Naive thymus-derived CD4-positive, alpha-beta T cell (primary cell): ENCODE results near the gene LIG1. TPM values are rescaled to one million over a fixed set of nuclear protein-coding genes. Genes with fewer than 3 reads are reported as not detected.

Source experiments
- ATAC-seq: fragments of 150-1000 bp; cut with Tn5 transposase; 2 replicates; pipeline ENCODE4 v1.10.0; 2021; ENCODE audit warnings: mild to moderate bottlenecking, moderate library complexity
- CTCF ChIA-PET: fragments of 350-600 bp; sonication (Branson Sonifier 250); formaldehyde crosslinking; loops from one replicate; lab custom pipeline; 2021; ENCODE audit warnings: antibody characterized with exemption; lab: Charles Lee
- POLR2A ChIA-PET: fragments of 350-600 bp; sonication (Branson Sonifier 250); formaldehyde crosslinking; loops from one replicate; lab custom pipeline; 2021; ENCODE audit warnings: antibody characterized with exemption, inconsistent platforms; lab: Charles Lee
- DNase-seq, 9 donors: peaks; one replicate each; pipeline versions ENCODE4 v3.0.0 to v3.0.0-alpha.2; 2020 to 2022; ENCODE audit warnings: mixed read lengths in 1 of 9
- H3K27ac ChIP-seq: one replicate; pipeline ENCODE4 v1.7.0; 2013; ENCODE audit warnings: mild to moderate bottlenecking, low read depth, low read length, moderate library complexity
- H3K27me3 ChIP-seq, 2 donors: one replicate each; pipeline ENCODE4 v1.7.0; 2013; ENCODE audit warnings: low read length in 2 of 2, mild to moderate bottlenecking in 2 of 2, moderate library complexity in 2 of 2; ENCODE audit not compliant: control insufficient read depth in 2 of 2, insufficient read depth in 2 of 2
- H3K36me3 ChIP-seq, 3 experiments: 1 replicate in 2 of 3; 2 replicates in 1 of 3; pipeline ENCODE4 v1.7.0; 2013; ENCODE audit warnings: low read length in 3 of 3, mild to moderate bottlenecking in 3 of 3, moderate library complexity in 1 of 3; ENCODE audit not compliant: insufficient read depth in 3 of 3, control insufficient read depth in 2 of 3
- H3K4me1 ChIP-seq, 2 donors: one replicate each; pipeline ENCODE4 v1.7.0; 2013; ENCODE audit warnings: low read length in 2 of 2, mild to moderate bottlenecking in 2 of 2, moderate library complexity in 1 of 2; ENCODE audit not compliant: control insufficient read depth in 2 of 2, insufficient read depth in 2 of 2
- H3K4me3 ChIP-seq: 2 replicates; pipeline ENCODE4 v1.7.0; 2013; ENCODE audit warnings: mild to moderate bottlenecking, low read length
- H3K9me3 ChIP-seq, 3 experiments: 1 replicate in 2 of 3; 2 replicates in 1 of 3; pipeline ENCODE4 v1.7.0; 2013; ENCODE audit warnings: low read length in 3 of 3; ENCODE audit not compliant: control insufficient read depth in 2 of 3
- H3K27ac Mint-ChIP-seq, 9 donors: one replicate each; pipeline ENCODE4 v1.8.0; 2020 to 2022; ENCODE audit warnings: mixed read lengths in 9 of 9, mild to moderate bottlenecking in 8 of 9, moderate library complexity in 5 of 9, inconsistent platforms in 2 of 9
- H3K27me3 Mint-ChIP-seq, 5 donors: one replicate each; pipeline ENCODE4 v1.8.0; 2021 to 2022; ENCODE audit warnings: mixed read lengths in 5 of 5, mild to moderate bottlenecking in 1 of 5
- H3K36me3 Mint-ChIP-seq, 5 donors: one replicate each; pipeline ENCODE4 v1.8.0; 2020 to 2022; ENCODE audit warnings: mixed read lengths in 5 of 5, mild to moderate bottlenecking in 3 of 5, inconsistent platforms in 1 of 5
- H3K4me1 Mint-ChIP-seq, 7 donors: one replicate each; pipeline ENCODE4 v1.8.0; 2020 to 2022; ENCODE audit warnings: mixed read lengths in 7 of 7, mild to moderate bottlenecking in 3 of 7, inconsistent platforms in 1 of 7
- H3K4me3 Mint-ChIP-seq, 10 donors: one replicate each; pipeline ENCODE4 v1.8.0; 2020 to 2022; ENCODE audit warnings: mild to moderate bottlenecking in 10 of 10, mixed read lengths in 10 of 10, moderate library complexity in 6 of 10, inconsistent platforms in 2 of 10
- H3K9me3 Mint-ChIP-seq, 11 donors: one replicate each; pipeline ENCODE4 v1.8.0; 2020 to 2022; ENCODE audit warnings: mixed read lengths in 11 of 11, mild to moderate bottlenecking in 4 of 11, inconsistent platforms in 1 of 11, moderate library complexity in 1 of 11
- intact Hi-C, 2 donors: fragments of 100-400 bp; cut with micrococcal nuclease; formaldehyde crosslinking; loops; one replicate each; pipeline ENCODE4 v1.15.1; 2023
- polyA plus RNA-seq, 2 donors: library from polyadenylated mRNA; unstranded; fragments of 300-500 nt; fragmentation: Illumina TruSeq; gene quantifications; one replicate each; pipeline ENCODE4 v1.2.3, GENCODE V29; 2021
- total RNA-seq, 6 experiments: library from RNA in 5 of 6; stranded (reverse) in 5 of 6; gene quantifications; 1 replicate in 5 of 6; 2 replicates in 1 of 6; pipeline ENCODE4 v1.2.3 and lab custom pipeline; 2021 to 2026

LIG1 gene
- total and polyA plus RNA-seq, 7 experiments from 2014 or later: 38.1 to 134 (median 103) TPM

DNA sequence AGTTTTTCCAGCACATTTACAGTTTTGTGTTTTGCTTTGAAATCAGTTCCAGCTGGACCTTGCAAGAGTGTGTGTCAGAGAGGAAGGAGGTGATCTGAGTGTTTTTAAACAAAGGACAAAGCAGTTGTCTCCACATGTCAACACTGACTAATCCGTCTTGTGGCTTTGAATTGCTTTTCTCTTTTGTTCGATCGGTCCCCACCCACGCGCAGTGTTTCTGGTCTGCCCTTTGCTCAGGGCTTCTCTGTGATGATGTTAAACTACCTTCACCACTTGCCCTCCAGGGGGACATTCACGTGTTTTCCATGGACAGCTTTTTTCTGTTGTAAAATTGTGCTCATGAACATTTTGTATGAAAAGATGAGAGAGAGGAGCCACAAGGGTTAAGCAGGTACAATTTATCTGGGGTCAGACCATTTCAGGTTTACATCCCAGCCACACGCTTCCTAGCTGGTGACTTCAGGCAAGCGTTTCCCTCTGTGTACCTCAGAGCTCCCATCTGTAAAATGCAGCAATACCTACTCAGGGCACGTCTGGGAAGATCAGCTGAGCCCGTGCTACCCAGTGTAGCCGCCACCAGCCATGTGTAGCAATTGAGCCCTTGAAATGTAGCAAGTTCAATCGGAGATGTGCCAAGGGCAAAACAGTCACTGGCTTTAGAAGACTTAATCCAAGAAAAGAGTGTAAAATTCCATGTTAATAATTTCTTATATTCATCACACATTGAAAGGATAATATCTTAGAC, 46.1 kb downstream of the LIG1 start:
- no peak overlapping the region for H3K4me3 ChIP-seq
- peaks cover 3 to 75% (median 19%) of the 10 kb centered on the region in 3 experiments for H3K36me3 ChIP-seq
- Mint-ChIP-seq H3K27me3 (no peaks in the 10 kb centered on the region), H3K36me3 (peaks cover 32 to 74% (median 51%) of the 10 kb centered on the region in 5 donors), H3K4me3 (no peak overlapping the region), H3K9me3 (peaks cover 0 to 4% (median 0%) of the 10 kb centered on the region in 11 donors), H3K4me1 (peaks cover 0 to 18% (median 0%) of the 10 kb centered on the region in 7 donors), H3K27ac (peak overlapping the region in 2 of 9 donors; percentile 10 to 29)
- H3K4me1 ChIP-seq: no peaks in the 10 kb centered on the region
- H3K27me3 ChIP-seq: no peaks in the 10 kb centered on the region
- intact Hi-C loops: no loop called here
- no peak overlapping the region for H3K27ac ChIP-seq
- ATAC-seq: no peak
- ChIA-PET CTCF (interaction anchor here (0.6 to 1.1 kb wide), 2 partner anchors 149 to 366 kb away, joined by 3 to 4 read pairs; no protein-coding TSS in a partner anchor), POLR2A (no interaction called here)
- peak in 1 of 9 donors; percentile 54 for DNase-seq
- H3K9me3 ChIP-seq: peaks cover 0 to 4% (median 0%) of the 10 kb centered on the region in 3 experiments

DNA sequence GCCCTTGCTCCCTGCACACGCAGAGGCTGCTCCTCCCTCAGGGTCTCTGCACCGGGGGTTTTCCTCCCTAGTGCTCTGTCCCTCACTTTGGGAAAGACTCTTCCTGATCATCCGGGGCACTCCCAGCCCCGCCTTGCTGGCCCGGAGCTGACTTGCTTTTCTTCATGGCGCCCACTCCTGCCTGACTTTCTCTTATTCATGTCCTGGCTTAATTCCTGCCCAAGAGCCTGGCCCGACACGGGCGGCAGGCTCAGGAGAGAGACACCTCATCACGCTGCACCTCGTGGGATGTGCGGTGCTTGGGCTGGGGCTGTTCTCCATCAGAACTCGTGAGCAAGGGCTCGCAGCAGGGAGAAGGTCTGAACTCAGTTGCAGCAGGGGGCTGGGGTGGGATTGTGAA, 47.7 kb downstream of the LIG1 start:
- DNase-seq (no peak), ATAC-seq (no peak)
- H3K36me3 Mint-ChIP-seq: peaks cover 26 to 66% (median 47%) of the 10 kb centered on the region in 5 donors
- H3K9me3 ChIP-seq: no peaks in the 10 kb centered on the region
- no peaks in the 10 kb centered on the region for H3K27me3 ChIP-seq
- H3K36me3 ChIP-seq: peaks cover 3 to 72% (median 17%) of the 10 kb centered on the region in 3 experiments
- intact Hi-C loops: no loop called here
- ChIA-PET CTCF (no interaction called here), POLR2A (no interaction called here)
- peak overlapping the region in 5 of 9 donors; percentile 41 to 90 (median 64) for H3K27ac Mint-ChIP-seq
- H3K4me3 ChIP-seq: no peak overlapping the region
- H3K4me1 ChIP-seq: no peaks in the 10 kb centered on the region
- no peaks in the 10 kb centered on the region for H3K27me3 Mint-ChIP-seq
- H3K4me1 Mint-ChIP-seq: peaks cover 0 to 30% (median 0%) of the 10 kb centered on the region in 7 donors
- no peak overlapping the region for H3K27ac ChIP-seq
- H3K4me3 Mint-ChIP-seq: peak overlapping the region in 1 of 10 donors; percentile 56
- H3K9me3 Mint-ChIP-seq: no peaks in the 10 kb centered on the region

DNA sequence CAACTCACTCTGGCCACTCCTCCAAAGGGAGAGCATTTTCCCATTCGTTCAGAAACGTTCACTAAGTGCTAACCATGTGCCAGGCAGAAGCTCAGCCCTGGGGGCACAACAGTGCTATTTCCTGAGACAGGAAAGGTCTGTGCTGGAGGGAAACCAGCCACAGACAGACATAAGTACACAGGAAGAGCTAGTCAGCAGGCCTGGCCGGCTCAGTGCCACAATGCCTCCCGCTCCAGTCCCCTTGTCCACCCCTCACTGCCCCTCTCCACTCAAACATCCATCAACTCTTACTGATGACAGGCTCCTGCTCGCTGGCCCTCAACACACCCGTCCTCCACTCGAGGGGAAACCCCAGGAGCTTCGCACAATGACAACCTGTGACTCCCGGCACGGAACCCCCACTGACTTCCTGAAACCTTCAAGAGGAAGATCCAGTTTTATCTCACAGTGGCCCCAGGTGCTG, 48.2 kb downstream of the LIG1 start:
- Histone ChIP-seq H3K9me3 (no peaks in the 10 kb centered on the region), H3K4me1 (no peaks in the 10 kb centered on the region), H3K27ac (no peak overlapping the region), H3K36me3 (peaks cover 3 to 70% (median 12%) of the 10 kb centered on the region in 3 experiments), H3K27me3 (no peaks in the 10 kb centered on the region), H3K4me3 (no peak overlapping the region)
- no peak for ATAC-seq
- Mint-ChIP-seq H3K4me1 (peaks cover 0 to 32% (median 0%) of the 10 kb centered on the region in 7 donors), H3K9me3 (no peaks in the 10 kb centered on the region), H3K27me3 (no peaks in the 10 kb centered on the region), H3K36me3 (peaks cover 23 to 64% (median 43%) of the 10 kb centered on the region in 5 donors), H3K27ac (peak overlapping the region in 6 of 9 donors; percentile 45 to 90 (median 68)), H3K4me3 (peak overlapping the region in 1 of 10 donors; percentile 56)
- ChIA-PET CTCF (no interaction called here), POLR2A (no interaction called here)
- intact Hi-C loops: no loop called here
- no peak for DNase-seq

DNA sequence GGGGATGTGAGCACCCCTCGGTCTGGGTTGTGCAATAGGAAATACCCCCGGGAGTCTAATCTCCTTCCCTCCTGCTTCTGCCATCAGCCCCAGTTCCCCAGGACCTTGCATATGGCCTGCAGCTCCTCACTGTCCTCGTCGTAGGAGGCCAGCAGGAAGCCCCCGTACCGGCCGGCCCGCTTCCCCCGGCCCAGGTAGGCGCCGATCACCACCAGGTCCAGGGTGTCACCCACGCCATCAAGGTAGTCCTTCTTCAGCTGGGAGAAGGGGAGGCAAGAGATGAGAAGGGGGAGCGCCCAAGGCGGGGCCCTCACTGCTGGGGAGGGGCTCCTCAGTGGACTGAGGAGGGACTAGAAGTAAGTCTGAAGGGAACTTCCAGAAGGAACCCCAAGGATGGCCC, 49.1 kb downstream of the LIG1 start:
- DNase-seq (no peak), ATAC-seq (no peak)
- Mint-ChIP-seq H3K36me3 (peaks cover 21 to 59% (median 39%) of the 10 kb centered on the region in 5 donors), H3K27me3 (no peaks in the 10 kb centered on the region), H3K9me3 (no peaks in the 10 kb centered on the region), H3K4me3 (no peak overlapping the region), H3K27ac (no peak overlapping the region), H3K4me1 (peaks cover 0 to 32% (median 0%) of the 10 kb centered on the region in 7 donors)
- ChIA-PET POLR2A (no interaction called here), CTCF (interaction anchor here (0.7 kb wide), 1 partner anchor 172 kb away, joined by 3 read pairs; no protein-coding TSS in a partner anchor)
- intact Hi-C loops: no loop called here
- Histone ChIP-seq H3K36me3 (peaks cover 3 to 70% (median 12%) of the 10 kb centered on the region in 3 experiments), H3K27ac (no peak overlapping the region), H3K9me3 (no peaks in the 10 kb centered on the region), H3K4me1 (no peaks in the 10 kb centered on the region), H3K27me3 (no peaks in the 10 kb centered on the region), H3K4me3 (no peak overlapping the region)

DNA sequence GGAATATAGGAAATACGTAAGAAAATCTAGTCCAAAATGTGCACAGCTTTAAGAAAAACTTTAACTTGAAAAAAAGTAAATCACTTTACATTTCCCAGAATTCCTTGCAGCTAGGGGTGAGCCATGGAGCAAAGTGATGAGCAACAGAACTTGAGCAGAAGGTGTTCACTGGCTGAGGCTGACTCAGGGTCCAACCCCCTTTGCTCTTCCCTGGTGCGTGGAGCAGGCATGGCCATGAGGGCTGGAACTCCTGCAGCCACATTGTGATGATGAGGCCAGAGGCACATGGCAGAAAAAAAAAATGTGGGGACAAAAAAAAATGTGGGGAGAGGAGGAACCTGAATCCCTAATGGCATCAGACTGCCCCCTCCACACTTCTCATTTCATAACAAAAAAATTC, 49.6 kb downstream of the LIG1 start:
- ChIA-PET CTCF (interaction anchor here (0.6 to 0.9 kb wide), 3 partner anchors 16 to 32 kb away, joined by 3 to 6 read pairs (median 4); no protein-coding TSS in a partner anchor), POLR2A (no interaction called here)
- peaks cover 0 to 32% (median 0%) of the 10 kb centered on the region in 7 donors for H3K4me1 Mint-ChIP-seq
- Histone ChIP-seq H3K27me3 (no peaks in the 10 kb centered on the region), H3K36me3 (peaks cover 3 to 72% (median 9%) of the 10 kb centered on the region in 3 experiments), H3K4me3 (no peak overlapping the region), H3K27ac (no peak overlapping the region), H3K4me1 (no peaks in the 10 kb centered on the region), H3K9me3 (no peaks in the 10 kb centered on the region)
- no peaks in the 10 kb centered on the region for H3K9me3 Mint-ChIP-seq
- ATAC-seq (no peak), DNase-seq (no peak)
- peaks cover 21 to 55% (median 39%) of the 10 kb centered on the region in 5 donors for H3K36me3 Mint-ChIP-seq
- no peaks in the 10 kb centered on the region for H3K27me3 Mint-ChIP-seq
- H3K4me3 Mint-ChIP-seq: no peak overlapping the region
- H3K27ac Mint-ChIP-seq: no peak overlapping the region
- intact Hi-C loops: no loop called here

DNA sequence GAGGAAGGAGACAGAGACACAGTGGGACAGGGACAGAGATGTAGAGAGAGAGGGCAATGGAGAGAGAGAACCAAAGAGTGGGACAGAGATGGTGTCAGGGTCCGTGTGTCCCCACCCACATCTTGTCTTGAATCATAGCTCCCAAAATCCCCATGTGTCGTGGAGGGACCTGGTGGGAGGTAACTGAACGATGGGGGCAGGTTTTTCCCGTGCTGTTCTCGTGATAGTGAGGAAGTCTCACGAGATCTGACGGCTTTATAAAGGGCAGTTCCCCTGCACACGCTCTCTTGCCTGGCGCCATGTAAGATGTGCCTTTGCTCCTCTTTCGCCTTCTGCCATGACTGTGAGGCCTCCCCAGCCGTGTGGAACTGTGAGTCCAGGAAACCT, 52.0 kb downstream of the LIG1 start:
- Histone ChIP-seq H3K9me3 (no peaks in the 10 kb centered on the region), H3K27ac (no peak overlapping the region), H3K4me1 (no peaks in the 10 kb centered on the region), H3K27me3 (no peaks in the 10 kb centered on the region), H3K36me3 (peaks cover 3 to 70% (median 9%) of the 10 kb centered on the region in 3 experiments), H3K4me3 (no peak overlapping the region)
- Mint-ChIP-seq H3K4me3 (peak overlapping the region in 1 of 10 donors; percentile 7), H3K36me3 (peaks cover 12 to 43% (median 29%) of the 10 kb centered on the region in 5 donors), H3K27ac (peak overlapping the region in 6 of 9 donors; percentile 18 to 92 (median 42)), H3K27me3 (no peaks in the 10 kb centered on the region), H3K9me3 (no peaks in the 10 kb centered on the region), H3K4me1 (peaks cover 0 to 23% (median 0%) of the 10 kb centered on the region in 7 donors)
- ChIA-PET CTCF (no interaction called here), POLR2A (no interaction called here)
- no peak for ATAC-seq
- no peak for DNase-seq
- intact Hi-C loops: no loop called here
